HG03575 (cell line): ENCODE data around the gene RUNDC3A.

ENCODE experiments used
- ATAC-seq: cut with Tn5 transposase; IDR thresholded peaks from one replicate; pipeline ENCODE4 v1.9.1; 2021; ENCODE audit not compliant: unreplicated experiment, insufficient number of reproducible peaks, low FRiP score; ENCODE audit errors: extremely low read depth

RUNDC3A gene

DNA sequence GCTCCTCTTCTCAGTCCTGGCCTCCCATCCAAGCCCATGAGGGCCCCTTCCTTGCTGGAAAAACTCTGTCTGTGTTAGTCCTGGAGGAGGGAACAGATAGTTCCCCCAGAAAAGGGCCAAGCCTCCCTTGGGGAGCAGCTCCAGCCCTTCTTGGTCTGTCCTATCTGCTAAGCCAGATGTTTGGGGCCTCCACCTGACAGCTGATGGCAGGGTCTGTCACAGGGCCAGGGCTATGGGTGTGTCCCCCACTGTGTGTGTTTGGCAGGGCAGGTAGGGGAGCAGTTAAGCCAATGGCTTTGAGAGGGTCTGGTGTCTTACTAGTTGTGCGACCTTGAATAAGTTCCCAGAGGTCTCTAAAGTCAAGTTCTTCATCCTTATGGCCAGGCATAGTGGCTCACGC, 26.8 kb upstream of the RUNDC3A start:
- ATAC-seq, result no peak

DNA sequence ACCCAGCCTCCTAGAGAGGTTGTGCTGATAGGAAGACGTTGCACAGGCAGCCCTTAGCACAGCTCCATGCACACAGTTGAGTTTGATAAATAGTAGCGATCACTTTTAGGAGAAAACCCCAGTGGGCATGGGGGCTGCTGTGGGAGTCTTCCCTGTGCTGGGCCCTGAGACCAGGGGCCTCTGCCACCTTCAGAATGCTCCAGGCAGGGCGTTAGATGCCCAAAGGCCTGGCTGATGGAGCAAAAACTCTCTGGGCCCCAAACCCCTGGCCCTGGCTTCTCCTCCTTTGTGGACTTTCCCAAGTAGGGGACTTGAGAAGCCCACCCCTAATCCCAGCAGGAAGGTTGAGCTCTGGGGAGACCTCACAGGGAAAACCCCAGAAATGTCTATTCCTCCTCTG, 26.1 kb upstream of the RUNDC3A start:
- ATAC-seq, result no peak

GRCh38 chr17:44283344-44284023, 24.9 kb upstream of the RUNDC3A start:
- no peak for ATAC-seq

- ATAC-seq, result no peak
Observed at GRCh38 chr17:44284024-44284400, 24.4 kb upstream of the RUNDC3A start.

GRCh38 chr17:44287651-44288050, 20.8 kb upstream of the RUNDC3A start:
- no peak for ATAC-seq

DNA sequence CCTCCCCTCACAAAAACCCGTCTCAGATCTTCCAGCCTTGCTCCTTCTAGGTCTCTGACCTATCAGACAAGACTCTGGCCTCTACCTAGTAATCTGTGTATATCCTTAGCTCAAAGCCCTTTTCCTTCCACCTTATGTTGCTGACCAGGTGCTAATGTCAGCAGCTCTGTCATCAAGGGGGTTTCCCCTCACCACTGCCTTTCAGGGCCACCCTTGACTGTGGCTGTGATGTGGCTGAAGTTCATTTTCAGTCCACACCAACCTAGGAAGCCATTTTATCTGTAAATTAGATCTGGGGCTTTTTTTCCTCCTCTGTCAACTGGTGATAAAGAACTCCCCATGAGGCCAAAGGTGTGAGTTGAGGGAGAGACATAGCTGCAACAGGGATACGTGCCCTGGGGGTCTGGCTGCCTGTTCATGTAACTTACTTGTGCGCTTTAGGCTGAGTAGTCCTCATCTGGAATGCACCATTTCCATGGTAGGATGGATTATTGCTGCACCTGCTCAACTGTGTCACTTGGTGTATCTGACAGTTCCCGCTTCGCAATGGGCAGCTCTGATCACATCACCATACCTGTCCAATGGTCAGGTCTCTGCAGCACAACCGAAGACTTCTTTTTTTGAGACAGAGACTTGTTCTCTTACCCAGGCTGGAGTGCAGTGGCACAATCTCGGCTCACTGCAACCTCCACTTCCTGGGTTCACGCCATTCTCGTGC, 14.7 kb upstream of the RUNDC3A start:
- no peak for ATAC-seq

DNA sequence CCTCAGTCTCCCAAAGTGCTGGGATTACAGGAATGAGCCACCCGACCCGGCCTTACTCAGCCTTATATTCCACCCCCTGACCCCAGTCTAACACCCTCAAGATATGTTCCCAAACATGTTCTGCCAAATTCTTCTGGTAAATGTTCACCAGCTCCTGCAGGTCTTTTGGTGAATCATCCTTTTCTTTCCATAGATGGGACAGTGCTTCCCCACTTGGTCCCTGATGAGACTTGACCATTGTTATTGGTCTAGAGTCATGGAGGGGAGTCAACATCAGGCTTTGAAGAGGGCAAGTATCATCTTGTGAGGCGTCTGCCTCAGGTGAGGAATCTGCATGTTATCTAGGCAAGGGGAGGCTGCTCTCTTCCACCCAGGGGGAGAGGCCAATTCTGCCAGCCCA, 10.4 kb upstream of the RUNDC3A start:
- ATAC-seq, result no peak

- no peak for ATAC-seq
Observed at GRCh38 chr17:44304651-44305050, 3.8 kb upstream of the RUNDC3A start.

DNA sequence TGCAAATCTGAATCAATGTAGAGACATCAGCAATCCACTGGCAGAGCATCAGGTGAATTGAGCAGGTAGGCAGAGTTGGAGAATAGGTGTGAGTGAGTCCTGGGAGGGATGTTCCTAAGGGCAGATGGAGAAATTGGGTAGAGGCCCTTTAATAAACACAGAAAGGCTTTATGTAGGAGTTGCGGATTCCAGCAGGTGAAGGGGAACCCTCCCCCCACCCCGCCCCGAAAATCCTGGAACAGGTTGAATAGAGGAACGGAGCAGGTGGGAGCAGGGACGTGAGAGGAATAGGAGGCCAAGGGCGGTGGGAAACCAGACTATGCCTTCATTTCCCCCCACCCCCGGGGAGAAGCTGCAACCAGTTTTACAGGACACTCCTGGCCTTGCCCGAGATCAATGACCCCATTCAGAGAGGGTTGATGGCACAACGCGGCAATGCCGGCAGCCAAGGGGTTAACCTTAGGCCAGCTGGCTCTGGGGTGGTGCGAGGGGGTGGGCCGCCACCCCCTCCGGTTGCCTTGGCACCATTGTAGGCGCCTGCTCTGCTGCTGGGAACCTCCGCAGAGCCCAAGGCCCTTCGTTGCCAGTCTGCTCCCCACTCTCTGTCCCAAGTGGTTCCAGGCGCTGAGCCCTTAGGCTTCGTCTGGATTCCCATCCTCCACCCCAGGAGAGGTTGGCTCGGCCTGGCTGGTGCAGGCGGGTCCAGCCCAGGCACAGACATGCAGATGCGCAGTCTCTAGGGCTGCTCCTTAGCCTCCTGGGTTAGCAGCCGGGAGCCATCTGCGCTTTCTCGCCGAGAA, 814 bp upstream of the RUNDC3A start:
- ATAC-seq, result no peak

DNA sequence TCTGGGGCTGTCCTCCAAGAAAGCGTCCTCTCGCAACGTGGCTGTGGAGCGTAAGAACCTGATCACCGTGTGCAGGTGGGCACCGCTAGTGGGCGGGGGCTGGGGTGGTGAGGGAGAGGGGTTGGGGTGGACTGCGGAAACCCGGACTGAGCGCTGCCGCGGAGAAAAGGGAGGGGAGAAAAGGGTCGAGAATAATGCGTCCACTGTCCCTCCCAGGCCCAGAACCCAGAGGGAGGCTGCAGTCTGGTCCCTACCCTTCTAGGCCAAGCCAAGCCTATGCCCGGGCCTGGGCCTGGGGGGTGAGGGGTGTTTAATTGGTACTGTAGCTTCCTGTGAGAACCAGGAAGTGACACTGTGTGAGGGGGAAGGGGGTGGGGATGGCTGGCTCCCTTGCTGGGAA, 464 bp downstream of the RUNDC3A start:
- no peak for ATAC-seq

- no peak for ATAC-seq
Observed at GRCh38 chr17:44309472-44309871, 1.1 kb downstream of the RUNDC3A start.

DNA sequence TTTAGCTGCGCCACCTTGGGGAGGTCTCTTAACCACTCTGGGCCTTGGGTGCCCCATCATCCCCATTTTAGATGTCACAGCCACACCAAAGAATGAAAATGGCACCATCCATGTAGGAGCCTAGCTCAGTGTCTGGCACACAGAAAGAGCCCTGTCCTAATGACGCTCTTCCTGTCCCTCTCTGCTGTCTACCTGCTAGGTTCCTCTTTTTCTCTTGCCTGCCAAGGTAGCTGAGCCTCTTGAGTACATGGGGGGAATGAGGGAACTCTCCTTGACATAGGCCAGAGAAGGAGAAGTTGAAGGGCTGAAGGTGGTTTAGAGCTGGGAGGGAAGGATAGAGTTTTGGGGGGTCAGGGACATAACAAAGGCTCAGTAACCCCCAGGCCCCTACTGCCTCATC, 1.8 kb downstream of the RUNDC3A start:
- ATAC-seq, result no peak

- ATAC-seq, result no peak
Observed at GRCh38 chr17:44310609-44311376, 2.4 kb downstream of the RUNDC3A start.

DNA sequence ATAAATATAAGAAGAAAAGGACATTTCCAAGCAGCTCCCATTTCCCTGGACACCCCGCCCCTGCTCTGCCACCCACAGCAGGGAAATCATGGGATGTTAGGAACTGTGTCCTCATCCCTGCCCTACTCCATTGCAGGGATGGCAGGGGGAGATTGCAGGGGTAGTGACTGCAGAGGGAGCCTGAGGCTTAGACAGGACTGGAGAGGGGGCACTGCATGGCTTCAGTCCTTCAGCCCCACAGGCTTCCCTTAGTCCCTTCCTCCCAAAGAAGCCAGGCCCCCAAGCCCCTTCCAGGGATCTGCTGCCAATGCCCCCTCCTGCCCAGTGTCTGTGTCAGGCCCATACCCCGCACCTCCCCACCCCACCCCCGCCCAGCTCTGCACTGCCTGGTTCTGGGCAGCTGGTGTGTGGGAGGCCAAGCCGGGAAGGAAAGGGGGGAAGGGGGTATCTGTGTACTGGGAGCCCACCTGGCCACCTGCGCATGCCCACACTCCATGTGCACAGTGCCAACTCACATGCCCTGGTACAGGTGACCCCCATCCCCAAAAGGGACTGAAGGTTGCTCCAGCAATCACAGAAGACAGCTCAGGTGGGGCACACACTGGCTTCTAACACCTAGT, 3.3 kb downstream of the RUNDC3A start:
- ATAC-seq, result no peak

DNA sequence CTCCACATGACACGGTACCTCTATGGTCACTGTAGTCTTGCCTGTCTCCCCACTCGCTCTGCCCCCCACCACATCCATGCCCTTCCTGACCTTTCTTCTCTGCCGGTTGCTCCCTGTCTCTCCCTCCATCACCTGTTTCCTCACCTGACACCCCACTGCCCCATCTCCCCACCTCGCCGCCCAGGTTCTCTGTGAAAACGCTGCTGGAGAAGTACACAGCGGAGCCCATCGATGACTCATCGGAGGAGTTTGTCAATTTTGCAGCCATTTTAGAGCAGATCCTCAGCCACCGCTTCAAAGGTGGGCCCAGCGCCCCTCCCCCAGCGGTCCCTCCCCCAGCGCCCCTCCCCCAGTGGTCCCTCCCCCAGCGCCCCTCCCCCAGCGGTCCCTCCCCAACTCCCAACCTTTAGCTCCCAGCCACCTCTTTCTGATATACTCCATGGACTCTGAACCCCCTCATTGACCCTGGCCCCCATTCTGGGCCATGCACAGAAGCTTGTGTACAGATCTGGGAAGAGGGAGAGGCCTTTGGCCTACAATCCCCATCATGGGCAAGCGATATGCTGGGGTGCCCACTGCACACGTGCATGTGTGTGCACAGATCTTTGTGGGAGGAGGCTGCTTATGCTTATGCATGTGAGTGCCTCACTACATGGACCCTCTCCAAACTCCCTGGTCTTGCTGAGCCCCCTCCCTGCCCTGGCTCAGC, 4.1 kb downstream of the RUNDC3A start:
- ATAC-seq, result no peak

DNA sequence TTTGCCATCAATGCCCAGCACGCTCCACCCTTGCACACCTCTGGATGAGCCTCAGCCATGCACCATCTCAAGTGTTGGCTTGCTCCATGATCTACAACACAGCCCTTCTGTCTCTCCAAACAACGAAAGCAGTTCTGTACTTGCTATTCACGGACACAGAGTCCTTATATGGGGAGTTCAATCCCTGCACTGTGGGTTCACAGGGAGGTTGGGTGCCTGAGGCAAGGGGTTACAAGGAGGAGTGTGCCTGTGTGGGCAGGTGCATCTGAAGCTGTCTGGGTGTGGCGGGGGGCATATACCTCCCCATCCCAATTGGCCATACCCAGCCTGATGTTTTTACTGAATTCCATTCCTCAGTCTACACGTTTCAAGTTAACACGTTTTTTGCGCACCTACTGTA, 5.6 kb downstream of the RUNDC3A start:
- no peak for ATAC-seq

DNA sequence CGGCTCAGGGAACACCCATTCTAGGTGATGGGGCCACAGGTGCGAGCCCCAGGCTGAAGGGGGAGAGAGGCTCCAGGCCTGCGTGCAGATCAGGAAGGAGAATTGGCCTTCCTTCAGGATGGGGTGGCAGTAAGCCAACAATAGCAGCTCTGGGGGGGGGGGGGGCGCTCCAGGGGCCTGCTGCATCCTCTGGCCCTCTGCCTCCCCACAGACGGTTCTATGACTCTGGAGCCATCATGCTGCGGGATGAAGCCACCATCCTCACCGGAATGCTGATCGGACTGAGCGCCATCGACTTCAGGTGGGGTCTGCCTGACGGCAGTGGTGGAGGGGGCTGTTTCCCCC, 6.1 kb downstream of the RUNDC3A start:
- no peak for ATAC-seq

DNA sequence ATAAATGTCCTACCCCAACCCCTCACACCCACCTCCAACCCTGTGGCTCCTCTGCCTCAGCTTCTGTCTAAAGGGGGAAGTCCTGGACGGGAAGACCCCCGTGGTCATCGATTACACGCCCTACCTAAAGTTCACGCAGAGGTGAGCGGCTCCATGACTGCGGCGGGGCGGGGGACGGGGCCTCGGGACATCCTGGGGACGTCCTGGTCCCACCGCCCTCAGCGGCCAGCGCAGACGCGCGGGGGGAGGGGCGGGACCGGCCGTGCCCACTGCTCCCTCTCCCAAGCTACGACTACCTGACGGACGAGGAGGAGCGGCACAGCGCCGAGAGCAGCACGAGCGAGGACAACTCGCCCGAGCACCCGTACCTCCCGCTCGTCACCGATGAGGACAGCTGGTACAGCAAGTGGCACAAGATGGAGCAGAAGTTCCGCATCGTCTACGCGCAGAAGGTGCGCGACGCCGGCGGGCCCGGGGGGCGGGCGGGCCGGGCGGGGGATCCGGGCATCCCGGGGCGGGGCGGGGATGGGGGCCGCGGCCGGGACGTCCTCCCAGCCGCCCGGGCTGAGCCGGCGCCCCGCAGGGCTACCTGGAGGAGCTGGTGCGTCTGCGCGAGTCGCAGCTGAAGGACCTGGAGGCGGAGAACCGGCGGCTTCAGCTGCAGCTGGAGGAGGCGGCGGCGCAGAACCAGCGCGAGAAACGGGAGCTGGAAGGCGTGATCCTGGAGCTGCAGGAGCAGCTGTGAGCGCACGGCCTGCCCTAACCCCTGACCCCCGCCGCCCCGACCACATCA, 6.7 kb downstream of the RUNDC3A start:
- no peak for ATAC-seq
